WERI-Rb-1 (cell line): ENCODE results near the gene MAP3K14.

Source experiments
- DNase-seq: peaks from one replicate; pipeline ENCODE4 v3.0.0-alpha.2; 2020
- H3K27ac ChIP-seq: fragments of 250-450 bp; sonication (Bioruptor Pico); 2 replicates; pipeline ENCODE4 v1.5.1; 2020; ENCODE audit warnings: mild to moderate bottlenecking, moderate library complexity
- H3K27me3 ChIP-seq: fragments of 250-450 bp; sonication (Bioruptor Pico); 2 replicates; pipeline ENCODE4 v1.5.1; 2021; ENCODE audit warnings: mild to moderate bottlenecking, low read depth, moderate library complexity; ENCODE audit not compliant: insufficient read depth, severe bottlenecking
- H3K36me3 ChIP-seq: fragments of 250-450 bp; sonication (Bioruptor Pico); 2 replicates; pipeline ENCODE4 v1.5.1; 2020; ENCODE audit warnings: mild to moderate bottlenecking, moderate library complexity
- H3K4me3 ChIP-seq: 2 replicates; pipeline ENCODE4 v1.5.1; 2011; ENCODE audit warnings: low read depth, mild to moderate bottlenecking, control low read depth, low read length
- H3K9me3 ChIP-seq: fragments of 250-450 bp; sonication (Bioruptor Pico); 2 replicates; pipeline ENCODE4 v1.5.1; 2021; ENCODE audit warnings: mild to moderate bottlenecking, moderate library complexity; ENCODE audit not compliant: severe bottlenecking
- TF ChIP-seq, protein P1 (sequence below): IDR thresholded peaks from 2 replicates; pipeline ENCODE4 v1.5.1; 2011; ENCODE audit warnings: low read depth, mild to moderate bottlenecking, control low read depth, inconsistent platforms, low read length

MAP3K14 gene

DNA sequence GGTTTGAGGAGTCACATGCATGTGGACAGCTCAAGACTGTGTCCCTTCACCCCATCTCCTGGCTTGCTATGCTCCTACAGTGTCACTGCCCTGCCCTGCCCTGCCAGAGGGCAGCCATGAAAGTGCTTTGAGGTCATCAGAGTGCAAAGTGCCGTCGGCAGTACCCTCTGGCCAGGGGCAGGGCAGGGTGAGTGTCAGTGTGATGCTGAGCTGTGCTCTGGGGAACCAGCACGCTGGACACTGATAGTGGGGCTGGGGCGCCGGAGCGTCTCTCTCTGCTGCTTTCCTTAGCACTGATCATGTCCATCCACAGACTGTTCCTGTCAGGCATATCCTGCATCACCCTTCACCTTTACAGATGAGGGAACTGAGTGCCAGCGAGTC is 53.4 kb downstream of the MAP3K14 start:
- no peak for DNase-seq
- no peaks in the 10 kb centered on the region for H3K9me3 ChIP-seq
- TF ChIP-seq, protein P1, sequence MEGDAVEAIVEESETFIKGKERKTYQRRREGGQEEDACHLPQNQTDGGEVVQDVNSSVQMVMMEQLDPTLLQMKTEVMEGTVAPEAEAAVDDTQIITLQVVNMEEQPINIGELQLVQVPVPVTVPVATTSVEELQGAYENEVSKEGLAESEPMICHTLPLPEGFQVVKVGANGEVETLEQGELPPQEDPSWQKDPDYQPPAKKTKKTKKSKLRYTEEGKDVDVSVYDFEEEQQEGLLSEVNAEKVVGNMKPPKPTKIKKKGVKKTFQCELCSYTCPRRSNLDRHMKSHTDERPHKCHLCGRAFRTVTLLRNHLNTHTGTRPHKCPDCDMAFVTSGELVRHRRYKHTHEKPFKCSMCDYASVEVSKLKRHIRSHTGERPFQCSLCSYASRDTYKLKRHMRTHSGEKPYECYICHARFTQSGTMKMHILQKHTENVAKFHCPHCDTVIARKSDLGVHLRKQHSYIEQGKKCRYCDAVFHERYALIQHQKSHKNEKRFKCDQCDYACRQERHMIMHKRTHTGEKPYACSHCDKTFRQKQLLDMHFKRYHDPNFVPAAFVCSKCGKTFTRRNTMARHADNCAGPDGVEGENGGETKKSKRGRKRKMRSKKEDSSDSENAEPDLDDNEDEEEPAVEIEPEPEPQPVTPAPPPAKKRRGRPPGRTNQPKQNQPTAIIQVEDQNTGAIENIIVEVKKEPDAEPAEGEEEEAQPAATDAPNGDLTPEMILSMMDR = no peak
- peaks cover 64% of the 10 kb centered on the region for H3K36me3 ChIP-seq
- H3K4me3 ChIP-seq = no peak overlapping the region
- H3K27me3 ChIP-seq = no peaks in the 10 kb centered on the region
- no peak overlapping the region for H3K27ac ChIP-seq

DNA sequence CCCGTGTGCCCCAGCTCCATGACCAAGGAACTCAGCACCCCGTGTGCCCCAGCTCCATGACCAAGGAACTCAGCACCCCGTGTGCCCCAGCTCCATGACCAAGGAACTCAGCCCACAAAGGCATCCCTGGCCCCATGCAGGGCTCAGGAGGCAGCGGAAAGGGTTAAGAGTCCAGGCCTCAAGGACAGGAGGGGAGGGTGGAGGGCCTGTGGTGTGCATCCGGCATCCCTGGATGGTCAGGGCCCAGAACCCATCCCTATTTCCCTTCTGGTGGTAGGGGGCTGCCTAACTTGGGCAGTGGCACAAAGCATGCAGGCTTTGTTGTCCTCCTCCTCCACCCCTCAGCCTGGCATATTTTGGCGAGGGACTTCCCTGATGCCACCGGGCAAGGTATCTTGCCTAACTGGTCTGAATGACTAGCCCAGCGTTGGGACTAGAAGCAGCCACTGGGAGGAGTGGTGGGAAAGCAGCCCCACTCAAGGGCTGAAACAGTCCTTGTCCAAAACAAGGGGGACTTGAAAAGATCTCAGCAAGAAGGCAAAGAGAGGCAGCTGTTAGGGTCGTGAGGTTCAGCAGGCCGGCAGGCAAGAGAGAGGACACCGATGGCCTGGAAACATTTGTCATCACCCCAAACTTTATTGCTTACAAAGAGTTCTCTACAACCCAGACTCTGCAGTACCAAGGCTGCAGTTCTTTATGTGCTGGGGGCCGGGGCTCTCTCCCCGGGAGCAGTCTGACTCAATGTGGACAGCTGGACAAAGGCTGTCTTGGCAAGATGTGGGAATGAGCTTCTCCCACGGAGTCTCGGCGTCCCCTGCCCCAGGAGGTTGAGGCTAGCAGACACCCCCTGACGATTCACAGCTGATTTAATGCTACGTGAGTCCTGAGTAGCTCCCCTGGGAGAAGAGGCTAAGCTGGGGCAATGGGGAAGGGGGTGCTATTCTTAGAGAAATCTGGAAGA is 54.0 kb downstream of the MAP3K14 start:
- Histone ChIP-seq H3K27me3 (no peaks in the 10 kb centered on the region), H3K36me3 (peaks cover 58% of the 10 kb centered on the region), H3K27ac (no peak overlapping the region), H3K4me3 (no peak overlapping the region), H3K9me3 (no peaks in the 10 kb centered on the region)
- DNase-seq = no peak
- TF ChIP-seq, protein P1 = no peak

DNA sequence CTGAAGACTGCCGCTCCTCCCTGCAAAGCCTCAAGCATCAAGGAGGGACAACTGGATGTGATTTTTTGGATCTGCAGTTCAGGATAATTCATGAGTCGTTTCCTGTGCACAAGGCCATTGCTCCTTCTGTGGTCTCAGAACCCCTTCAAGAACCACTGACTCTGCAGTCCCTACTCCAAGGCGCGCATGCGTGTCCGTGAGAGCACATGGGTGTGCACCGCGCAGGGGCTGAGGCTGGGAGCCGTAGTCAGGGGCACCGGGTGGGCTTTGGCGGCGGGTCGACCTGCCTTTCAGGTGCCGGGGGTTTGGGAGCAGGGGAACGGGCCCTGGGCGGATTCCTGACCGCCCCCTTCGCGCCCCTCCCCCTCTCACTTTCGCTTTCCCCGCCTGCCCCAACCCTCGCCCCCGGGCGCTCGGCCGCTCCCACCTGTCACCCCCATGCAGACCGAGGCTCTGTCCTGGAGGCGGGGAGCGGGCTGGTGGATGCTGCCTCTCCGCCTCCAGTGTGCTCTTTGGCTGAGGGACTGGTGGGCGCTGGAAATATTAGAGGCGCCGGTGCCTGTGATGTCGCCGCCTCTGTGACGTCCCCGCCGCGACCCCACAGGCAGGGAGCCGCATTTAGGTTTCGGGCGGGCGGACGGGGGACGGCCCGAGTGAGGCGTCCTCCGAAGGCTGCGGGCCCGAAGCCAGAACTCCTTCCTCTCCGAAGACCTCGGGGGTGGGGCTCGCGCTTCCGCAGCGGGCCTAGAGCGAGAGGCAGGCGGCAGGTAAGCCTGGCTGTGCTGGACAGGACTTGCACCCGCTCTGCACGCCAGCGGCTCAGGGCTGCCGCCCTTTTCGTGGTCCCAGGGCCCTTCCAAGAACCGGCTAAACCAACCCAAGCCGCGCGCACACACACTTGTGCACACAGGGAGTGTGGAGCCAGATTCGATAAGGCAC is 55.0 kb downstream of the MAP3K14 start, which contains the start of gene SPATA32:
SPATA32 (minus strand) TSS at position 518 of the 939 bp plus-strand sequence; CDS start at position 440, 78 bp downstream.
- no peak within 1 kb of the TSS for H3K4me3 ChIP-seq
- no peaks in the 10 kb centered on the region for H3K9me3 ChIP-seq
- no peak within 1 kb of the TSS for H3K27ac ChIP-seq
- DNase-seq = no peak
- TF ChIP-seq, protein P1 = no peak
- H3K27me3 ChIP-seq = no peaks in the 10 kb centered on the region
- peaks cover 48% of the 10 kb centered on the region for H3K36me3 ChIP-seq

DNA sequence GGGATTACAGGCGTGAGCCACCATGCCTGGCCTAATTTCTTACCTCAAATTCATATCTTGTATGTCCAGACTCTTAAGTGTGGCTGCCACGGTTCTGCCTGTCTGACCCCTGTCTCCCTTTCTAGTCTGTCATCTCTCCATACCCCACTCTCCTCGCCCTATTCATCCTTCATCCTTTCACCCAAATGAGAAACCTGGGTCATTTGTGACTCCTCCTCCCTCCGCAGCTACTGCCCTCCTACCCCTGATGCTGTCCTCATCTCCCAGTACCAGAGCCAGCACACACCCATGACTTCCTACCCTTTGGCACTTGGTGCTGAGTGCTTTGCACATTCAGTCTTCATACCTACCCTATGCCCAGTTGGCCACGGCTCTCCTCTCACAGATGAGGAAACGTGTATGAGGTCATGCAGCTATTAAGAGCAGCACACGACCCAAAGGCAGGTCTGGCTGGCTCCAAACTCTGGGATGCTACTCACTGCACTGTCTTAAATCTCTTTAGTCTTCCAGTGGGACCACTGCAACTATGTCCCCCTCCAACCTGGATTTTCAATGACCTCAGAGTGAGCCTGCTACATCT is 56.5 kb downstream of the MAP3K14 start:
- no peak for DNase-seq
- H3K27ac ChIP-seq = no peak overlapping the region
- H3K36me3 ChIP-seq = peaks cover 33% of the 10 kb centered on the region
- no peaks in the 10 kb centered on the region for H3K27me3 ChIP-seq
- TF ChIP-seq, protein P1 = no peak
- H3K9me3 ChIP-seq = no peaks in the 10 kb centered on the region
- no peak overlapping the region for H3K4me3 ChIP-seq

DNA sequence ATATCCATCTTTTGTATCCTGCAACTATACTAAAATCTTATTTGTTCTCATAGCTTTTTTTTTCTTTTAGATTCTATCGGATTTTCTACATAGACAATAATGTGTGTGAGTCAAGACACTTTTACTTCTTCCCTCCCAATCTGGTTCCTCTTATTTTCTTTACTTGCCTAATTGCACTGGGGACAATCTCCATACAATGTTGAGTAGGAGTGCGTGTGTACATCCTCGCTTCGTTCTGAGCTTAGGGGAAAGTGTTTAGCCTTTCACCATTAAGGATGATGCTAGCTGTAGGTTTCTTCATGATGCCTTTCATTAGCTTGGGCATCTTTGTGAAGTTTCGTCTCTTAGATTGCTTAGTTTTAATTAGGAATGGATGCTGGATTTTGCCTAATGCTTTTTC is 57.8 kb downstream of the MAP3K14 start:
- Histone ChIP-seq H3K4me3 (no peak overlapping the region), H3K9me3 (no peaks in the 10 kb centered on the region), H3K36me3 (peaks cover 19% of the 10 kb centered on the region), H3K27ac (no peak overlapping the region), H3K27me3 (no peaks in the 10 kb centered on the region)
- DNase-seq = no peak
- TF ChIP-seq, protein P1 = no peak
